ENCODE measurements around the gene FUBP1.

DNA sequence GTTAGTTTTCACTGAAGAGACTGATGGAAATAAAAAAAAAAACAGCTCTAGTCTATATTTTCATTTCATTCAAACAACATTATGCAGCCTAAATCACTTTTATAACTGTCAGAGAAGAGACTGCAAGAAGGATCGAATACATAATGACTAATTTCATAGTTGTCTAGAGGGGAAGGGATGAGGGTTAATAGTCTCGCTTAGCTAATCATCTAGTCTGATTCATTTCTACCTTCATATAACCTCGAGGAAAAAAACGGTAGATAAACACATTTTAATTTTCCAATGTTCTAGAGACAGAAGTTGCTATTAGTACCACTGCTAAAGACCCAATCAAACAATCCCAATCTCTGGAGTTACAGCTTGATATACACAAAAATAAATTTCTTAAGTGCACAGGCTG is 3.5 kb downstream of the FUBP1 start:
- TF ChIP-seq, protein P1, sequence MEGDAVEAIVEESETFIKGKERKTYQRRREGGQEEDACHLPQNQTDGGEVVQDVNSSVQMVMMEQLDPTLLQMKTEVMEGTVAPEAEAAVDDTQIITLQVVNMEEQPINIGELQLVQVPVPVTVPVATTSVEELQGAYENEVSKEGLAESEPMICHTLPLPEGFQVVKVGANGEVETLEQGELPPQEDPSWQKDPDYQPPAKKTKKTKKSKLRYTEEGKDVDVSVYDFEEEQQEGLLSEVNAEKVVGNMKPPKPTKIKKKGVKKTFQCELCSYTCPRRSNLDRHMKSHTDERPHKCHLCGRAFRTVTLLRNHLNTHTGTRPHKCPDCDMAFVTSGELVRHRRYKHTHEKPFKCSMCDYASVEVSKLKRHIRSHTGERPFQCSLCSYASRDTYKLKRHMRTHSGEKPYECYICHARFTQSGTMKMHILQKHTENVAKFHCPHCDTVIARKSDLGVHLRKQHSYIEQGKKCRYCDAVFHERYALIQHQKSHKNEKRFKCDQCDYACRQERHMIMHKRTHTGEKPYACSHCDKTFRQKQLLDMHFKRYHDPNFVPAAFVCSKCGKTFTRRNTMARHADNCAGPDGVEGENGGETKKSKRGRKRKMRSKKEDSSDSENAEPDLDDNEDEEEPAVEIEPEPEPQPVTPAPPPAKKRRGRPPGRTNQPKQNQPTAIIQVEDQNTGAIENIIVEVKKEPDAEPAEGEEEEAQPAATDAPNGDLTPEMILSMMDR (IDR thresholded peaks at IDR 0.05): no peak
- no peak for TF ChIP-seq POLR2A (IDR thresholded peaks at IDR 0.05)

All from right lobe of liver (tissue), 4 donors.